PFSK-1 (cell line): ENCODE measurements around the gene C16orf92.

Source experiments
- FOXP2 ChIP-seq: optimal IDR thresholded peaks from 2 replicates; pipeline ENCODE3; 2011; ENCODE audit warnings: borderline replicate concordance, control low read depth, inconsistent platforms; ENCODE audit not compliant: insufficient read depth; ENCODE audit errors: extremely low read length, extremely low read depth
- POLR2AphosphoS5 ChIP-seq: IDR thresholded peaks from 2 replicates; pipeline ENCODE4 v1.6.1; 2012; ENCODE audit warnings: low read depth, mild to moderate bottlenecking, control low read depth, low read length, moderate library complexity
- REST ChIP-seq, 2 experiments: IDR thresholded peaks; 2 replicates each; pipeline versions ENCODE4 v1.6.1 to v1.8.0; 2011 to 2012; ENCODE audit warnings: low read depth in 2 of 2, low read length in 2 of 2, control low read depth in 1 of 2, inconsistent platforms in 1 of 2, mild to moderate bottlenecking in 1 of 2, moderate library complexity in 1 of 2; ENCODE audit not compliant: insufficient read depth in 1 of 2
- SIN3A ChIP-seq: IDR thresholded peaks from 2 replicates; pipeline ENCODE4 v1.6.1; 2012; ENCODE audit warnings: mild to moderate bottlenecking, low read length, moderate library complexity, borderline replicate concordance; ENCODE audit not compliant: insufficient read depth
- TAF1 ChIP-seq: IDR thresholded peaks from 2 replicates; pipeline ENCODE4 v1.6.1; 2012; ENCODE audit warnings: low read length, control low read depth, borderline replicate concordance; ENCODE audit not compliant: insufficient read depth

Gene C16orf92

GRCh38 chr16:29988346-29989075 is 34.5 kb upstream of the C16orf92 start:
- TF ChIP-seq SIN3A (no peak), TAF1 (no peak), FOXP2 (no peak), REST (IDR thresholded peaks at IDR 0.05; ENCODE audit: insufficient read depth in 1 of 2, low read depth in 2 of 2, low read length in 2 of 2) (no peak), POLR2AphosphoS5 (no peak)

- TF ChIP-seq TAF1 (no peak), FOXP2 (no peak), REST (IDR thresholded peaks at IDR 0.05; ENCODE audit: insufficient read depth in 1 of 2, low read depth in 2 of 2, low read length in 2 of 2) (no peak), POLR2AphosphoS5 (no peak), SIN3A (no peak)
Observed at GRCh38 chr16:29989111-29989858, 33.7 kb upstream of the C16orf92 start.

- no peak for TF ChIP-seq FOXP2
- TF ChIP-seq POLR2AphosphoS5, result no peak
- no peak for TF ChIP-seq TAF1
- TF ChIP-seq SIN3A, result no peak
- no peak for TF ChIP-seq REST (IDR thresholded peaks at IDR 0.05; ENCODE audit: insufficient read depth in 1 of 2, low read depth in 2 of 2, low read length in 2 of 2)
Observed at GRCh38 chr16:29990034-29990433, 33.0 kb upstream of the C16orf92 start.

- no peak for TF ChIP-seq FOXP2
Observed at GRCh38 chr16:29990883-29991570, 32.0 kb upstream of the C16orf92 start.

GRCh38 chr16:29991571-29991904 is 31.5 kb upstream of the C16orf92 start:
- no peak for TF ChIP-seq FOXP2

- TF ChIP-seq REST (IDR thresholded peaks at IDR 0.05; ENCODE audit: insufficient read depth in 1 of 2, low read depth in 2 of 2, low read length in 2 of 2) (no peak), SIN3A (no peak), POLR2AphosphoS5 (no peak), FOXP2 (no peak), TAF1 (no peak)
Observed at GRCh38 chr16:29992344-29992967, 30.5 kb upstream of the C16orf92 start.
